ENCODE measurements around the gene TFRC.
"Not testable (repeated sequence)": the region's sequence is repeated elsewhere in the genome, so short reads cannot be mapped to it uniquely, and the experiment has no call there.

TFRC gene

GRCh38 chr3:196063049-196063448 is 18.8 kb downstream of the TFRC start:
- no peak for DNase-seq (ENCODE audit: insufficient read length, low spot score)
- no peak for FAIRE-seq

GRCh38 chr3:196060834-196061233 is 21.1 kb downstream of the TFRC start:
- DNase-seq (ENCODE audit: insufficient read length, low spot score) (no peak), FAIRE-seq (no peak)
- TF ChIP-seq, protein P1, sequence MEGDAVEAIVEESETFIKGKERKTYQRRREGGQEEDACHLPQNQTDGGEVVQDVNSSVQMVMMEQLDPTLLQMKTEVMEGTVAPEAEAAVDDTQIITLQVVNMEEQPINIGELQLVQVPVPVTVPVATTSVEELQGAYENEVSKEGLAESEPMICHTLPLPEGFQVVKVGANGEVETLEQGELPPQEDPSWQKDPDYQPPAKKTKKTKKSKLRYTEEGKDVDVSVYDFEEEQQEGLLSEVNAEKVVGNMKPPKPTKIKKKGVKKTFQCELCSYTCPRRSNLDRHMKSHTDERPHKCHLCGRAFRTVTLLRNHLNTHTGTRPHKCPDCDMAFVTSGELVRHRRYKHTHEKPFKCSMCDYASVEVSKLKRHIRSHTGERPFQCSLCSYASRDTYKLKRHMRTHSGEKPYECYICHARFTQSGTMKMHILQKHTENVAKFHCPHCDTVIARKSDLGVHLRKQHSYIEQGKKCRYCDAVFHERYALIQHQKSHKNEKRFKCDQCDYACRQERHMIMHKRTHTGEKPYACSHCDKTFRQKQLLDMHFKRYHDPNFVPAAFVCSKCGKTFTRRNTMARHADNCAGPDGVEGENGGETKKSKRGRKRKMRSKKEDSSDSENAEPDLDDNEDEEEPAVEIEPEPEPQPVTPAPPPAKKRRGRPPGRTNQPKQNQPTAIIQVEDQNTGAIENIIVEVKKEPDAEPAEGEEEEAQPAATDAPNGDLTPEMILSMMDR (IDR thresholded peaks at IDR 0.05; ENCODE audit: insufficient read depth, missing control alignments) = no peak

More at GRCh38 chr3:196063049-196063448, 18.8 kb downstream of the TFRC start:
- TF ChIP-seq, protein P1 (IDR thresholded peaks at IDR 0.05; ENCODE audit: insufficient read depth, missing control alignments) = no peak

DNA sequence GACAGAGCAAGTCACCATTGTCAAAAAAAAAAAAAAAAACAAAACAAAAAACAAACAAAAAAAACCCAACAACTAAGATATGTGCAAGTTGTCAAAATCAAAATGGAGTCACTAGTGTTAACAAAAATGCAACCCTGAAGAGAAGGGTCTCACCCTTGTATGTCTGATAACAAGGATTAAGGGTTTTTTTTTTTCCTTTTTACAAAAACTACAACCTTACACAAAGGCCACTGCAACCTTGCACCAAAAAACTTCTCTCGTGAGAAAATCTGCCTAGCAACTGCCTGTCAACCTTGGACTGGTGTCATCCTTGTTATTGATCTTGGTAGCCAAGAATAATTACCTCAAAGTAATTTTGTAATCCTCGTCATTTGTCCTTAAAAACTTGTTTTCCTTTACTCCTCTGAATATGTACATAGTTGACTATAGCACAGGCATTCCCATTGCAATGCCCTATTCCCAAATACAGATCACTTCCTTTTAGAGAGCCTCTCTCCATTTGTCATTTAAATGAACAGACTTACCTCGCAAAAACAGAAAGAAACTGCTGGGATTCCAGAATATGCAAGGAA is 24.0 kb downstream of the TFRC start:
- FAIRE-seq (no peak), DNase-seq (ENCODE audit: insufficient read length, low spot score) (no peak)
- TF ChIP-seq, protein P1 (IDR thresholded peaks at IDR 0.05; ENCODE audit: insufficient read depth, missing control alignments) = no peak

- not testable (repeated sequence) for DNase-seq (ENCODE audit: insufficient read length, low spot score); FAIRE-seq
Observed at GRCh38 chr3:196056371-196056770, 25.5 kb downstream of the TFRC start.

GRCh38 chr3:196055683-196056270 is 26.1 kb downstream of the TFRC start:
- TF ChIP-seq, protein P1 (IDR thresholded peaks at IDR 0.05; ENCODE audit: insufficient read depth, missing control alignments) = no peak
- FAIRE-seq (no peak), DNase-seq (ENCODE audit: insufficient read length, low spot score) (no peak)

DNA sequence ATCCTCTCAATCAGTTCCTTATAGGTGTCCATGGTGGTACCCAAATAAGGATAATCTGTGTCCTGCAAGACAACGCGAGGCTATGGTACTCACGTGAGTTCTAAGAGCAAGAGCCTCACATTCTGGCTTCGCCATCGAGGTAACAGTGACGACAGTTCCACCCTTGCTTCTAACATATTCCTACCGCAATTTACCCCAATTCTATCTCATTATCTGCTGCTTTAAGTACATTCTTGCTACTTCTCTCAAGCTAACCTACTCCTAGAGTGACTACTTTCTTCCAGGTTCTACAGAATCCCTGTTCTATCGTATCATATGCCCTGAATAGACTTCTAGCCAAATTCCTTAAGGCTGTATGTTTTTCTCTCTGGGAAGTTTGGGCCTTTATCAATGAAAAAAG is 26.6 kb downstream of the TFRC start:
- DNase-seq (ENCODE audit: insufficient read length, low spot score) (no peak), FAIRE-seq (no peak)
- TF ChIP-seq, protein P1 (IDR thresholded peaks at IDR 0.05; ENCODE audit: insufficient read depth, missing control alignments) = no peak

DNA sequence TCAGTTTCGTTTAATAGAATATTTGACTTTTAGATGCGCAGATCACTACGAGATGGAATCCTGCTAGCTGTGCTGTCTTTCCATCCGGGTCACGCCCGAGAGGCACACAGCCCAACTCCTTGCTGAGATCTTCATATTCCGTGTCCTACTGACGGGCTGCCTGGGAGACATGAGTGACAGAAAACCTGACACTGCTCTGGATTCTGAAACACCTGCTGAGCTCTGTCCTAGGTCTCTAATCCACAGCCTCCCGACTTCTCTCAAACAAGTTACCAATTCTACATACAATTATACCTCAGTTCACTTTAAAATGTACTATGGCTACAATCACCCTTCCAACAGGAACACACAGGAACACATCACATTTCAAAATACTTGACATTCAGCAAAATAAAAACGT is 27.2 kb downstream of the TFRC start:
- no peak for FAIRE-seq
- TF ChIP-seq, protein P1 (IDR thresholded peaks at IDR 0.05; ENCODE audit: insufficient read depth, missing control alignments) = no peak
- no peak for DNase-seq (ENCODE audit: insufficient read length, low spot score)
